SU-DHL-6 (cell line): Measurements from ENCODE around the gene RAPGEF6.

Experiments used
- EZH2phosphoT487 ChIP-seq: fragments of 200-600 bp; sonication (generic), shearing (Covaris generic); conservative IDR thresholded peaks from 2 replicates; pipeline ENCODE4 v1.6.1; 2018; ENCODE audit warnings: mild to moderate bottlenecking, antibody characterized with exemption, low read length, moderate library complexity, mixed read lengths
- TF ChIP-seq, protein P1 (sequence below): fragments of 200-600 bp; sonication (generic); IDR thresholded peaks from one replicate; pipeline ENCODE4 v1.5.1; 2017; ENCODE audit warnings: antibody characterized with exemption, mild to moderate bottlenecking, low read length, moderate library complexity; ENCODE audit not compliant: insufficient read depth, poor library complexity, severe bottlenecking

DNA sequence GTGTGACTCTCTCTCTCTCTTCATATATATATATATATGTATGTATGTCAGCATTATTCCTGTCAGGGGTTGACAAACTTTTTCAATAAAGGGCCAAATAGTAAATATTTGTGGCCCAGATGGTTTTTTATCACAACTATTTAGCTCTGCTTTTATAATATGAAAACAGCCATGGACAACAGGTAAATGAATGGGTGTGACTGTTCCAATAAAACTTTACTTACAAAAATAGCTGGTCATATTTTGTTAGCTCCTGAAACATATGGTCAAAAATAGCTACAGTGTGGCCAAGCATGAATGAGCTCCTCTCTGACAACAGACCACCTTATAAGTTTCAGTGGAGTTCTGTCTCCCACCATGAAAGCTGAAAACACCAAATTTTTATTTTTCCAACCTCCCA lies 21.6 kb downstream of the RAPGEF6 start:
- TF ChIP-seq, protein P1, sequence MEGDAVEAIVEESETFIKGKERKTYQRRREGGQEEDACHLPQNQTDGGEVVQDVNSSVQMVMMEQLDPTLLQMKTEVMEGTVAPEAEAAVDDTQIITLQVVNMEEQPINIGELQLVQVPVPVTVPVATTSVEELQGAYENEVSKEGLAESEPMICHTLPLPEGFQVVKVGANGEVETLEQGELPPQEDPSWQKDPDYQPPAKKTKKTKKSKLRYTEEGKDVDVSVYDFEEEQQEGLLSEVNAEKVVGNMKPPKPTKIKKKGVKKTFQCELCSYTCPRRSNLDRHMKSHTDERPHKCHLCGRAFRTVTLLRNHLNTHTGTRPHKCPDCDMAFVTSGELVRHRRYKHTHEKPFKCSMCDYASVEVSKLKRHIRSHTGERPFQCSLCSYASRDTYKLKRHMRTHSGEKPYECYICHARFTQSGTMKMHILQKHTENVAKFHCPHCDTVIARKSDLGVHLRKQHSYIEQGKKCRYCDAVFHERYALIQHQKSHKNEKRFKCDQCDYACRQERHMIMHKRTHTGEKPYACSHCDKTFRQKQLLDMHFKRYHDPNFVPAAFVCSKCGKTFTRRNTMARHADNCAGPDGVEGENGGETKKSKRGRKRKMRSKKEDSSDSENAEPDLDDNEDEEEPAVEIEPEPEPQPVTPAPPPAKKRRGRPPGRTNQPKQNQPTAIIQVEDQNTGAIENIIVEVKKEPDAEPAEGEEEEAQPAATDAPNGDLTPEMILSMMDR: no peak
- TF ChIP-seq EZH2phosphoT487: no peak
